ENCODE measurements around the gene SIPA1L3. TPM values are rescaled to one million over a fixed set of nuclear protein-coding genes. Genes with fewer than 3 reads are reported as not detected.

The SIPA1L3 gene
- total and polyA plus RNA-seq, 9 of the 15 experiments (the other 6 are each of a cell fraction or from before 2014, with no cell fraction given), result 0.01 to 6.1 (median 2.5) TPM

DNA sequence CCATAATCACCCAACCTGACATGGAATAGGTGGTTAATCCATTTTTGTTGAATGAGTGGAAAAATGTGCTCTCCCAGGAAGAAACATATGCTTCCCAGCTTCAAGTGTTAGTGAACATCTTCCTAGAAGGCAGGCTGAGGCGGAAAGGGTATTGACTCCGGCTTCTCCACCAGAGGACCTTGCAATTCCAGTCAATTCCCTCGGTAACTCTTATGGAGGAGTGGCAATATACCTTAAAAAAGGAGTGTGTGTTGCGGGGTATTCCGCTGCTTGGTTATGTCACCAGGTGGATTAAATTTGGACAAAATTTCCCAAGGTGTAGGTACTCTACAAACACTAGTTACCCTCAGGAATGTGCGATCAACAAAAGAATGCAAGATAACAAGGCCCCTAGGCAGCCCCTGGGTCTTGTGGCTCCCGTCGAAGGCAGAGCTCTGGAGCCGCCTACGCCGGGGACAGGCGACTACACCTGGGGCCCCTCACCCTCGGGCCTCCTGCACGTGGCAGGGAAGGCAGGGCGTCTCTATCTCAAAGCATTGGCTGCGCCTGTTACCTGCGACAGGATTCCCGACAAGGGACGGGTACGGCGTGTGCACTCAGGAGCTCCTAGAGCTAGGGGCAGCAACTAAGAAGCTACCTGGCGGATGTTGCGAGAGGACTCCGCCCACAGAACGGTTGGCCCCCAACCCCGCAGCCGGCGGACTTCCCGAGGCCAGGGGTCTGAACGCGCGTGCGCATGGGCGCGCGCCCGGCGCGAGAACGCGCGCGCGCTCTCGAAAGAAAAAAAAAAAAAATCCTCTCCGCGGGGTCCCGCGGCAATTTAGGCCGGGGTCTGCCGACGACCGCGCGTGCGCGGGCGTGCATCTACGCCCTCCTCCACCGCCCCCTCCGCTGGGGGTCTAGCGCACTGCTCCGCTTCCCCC lies 801 bp upstream of the SIPA1L3 start, which contains the start of gene WDR87 (continued):
- TF ChIP-seq ZNF165 (CRISPR knock-in tag; IDR thresholded peaks at IDR 0.05; ENCODE audit: borderline replicate concordance) (no peak), CXXC5 (CRISPR knock-in tag; IDR thresholded peaks at IDR 0.05) (peak; percentile 59; the same call in 1 of the 2 replicates), EHMT2 (IDR thresholded peaks at IDR 0.05) (no peak), NFE2L1 (tag; IDR thresholded peaks at IDR 0.05; ENCODE audit: borderline replicate concordance, low read depth) (no peak), MECOM (CRISPR knock-in tag; IDR thresholded peaks at IDR 0.05) (no peak), ZNF57 (CRISPR knock-in tag; IDR thresholded peaks at IDR 0.05) (no peak), SMC3 (conservative IDR thresholded peaks at IDR 0.05; ENCODE audit: insufficient read depth, low read depth, low read length) (no peak), CREM (IDR thresholded peaks at IDR 0.05; ENCODE audit: low read depth) (no peak), MYC (IDR thresholded peaks at IDR 0.05; ENCODE audit: low read depth, low read length) (0 out of 2 replicates have a peak, but pooled peaks have one; percentile 9), MYC (CRISPR knock-in tag; IDR thresholded peaks at IDR 0.05; ENCODE audit: borderline replicate concordance, low read depth) (no peak; the same call in 1 of the 2 replicates), ZNF175 (CRISPR knock-in tag; IDR thresholded peaks at IDR 0.05; ENCODE audit: low read depth) (peak; percentile 49; the same call in 1 of the 2 replicates), CSDE1 (IDR thresholded peaks at IDR 0.05) (no peak), ZNF766 (CRISPR knock-in tag; conservative IDR thresholded peaks at IDR 0.05) (peak; percentile 95)
- TF ChIP-seq, protein P1, sequence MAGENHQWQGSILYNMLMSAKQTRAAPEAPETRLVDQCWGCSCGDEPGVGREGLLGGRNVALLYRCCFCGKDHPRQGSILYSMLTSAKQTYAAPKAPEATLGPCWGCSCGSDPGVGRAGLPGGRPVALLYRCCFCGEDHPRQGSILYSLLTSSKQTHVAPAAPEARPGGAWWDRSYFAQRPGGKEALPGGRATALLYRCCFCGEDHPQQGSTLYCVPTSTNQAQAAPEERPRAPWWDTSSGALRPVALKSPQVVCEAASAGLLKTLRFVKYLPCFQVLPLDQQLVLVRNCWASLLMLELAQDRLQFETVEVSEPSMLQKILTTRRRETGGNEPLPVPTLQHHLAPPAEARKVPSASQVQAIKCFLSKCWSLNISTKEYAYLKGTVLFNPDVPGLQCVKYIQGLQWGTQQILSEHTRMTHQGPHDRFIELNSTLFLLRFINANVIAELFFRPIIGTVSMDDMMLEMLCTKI (IDR thresholded peaks at IDR 0.05; ENCODE audit: partially characterized antibody), result no peak
- TF ChIP-seq, protein P2, sequence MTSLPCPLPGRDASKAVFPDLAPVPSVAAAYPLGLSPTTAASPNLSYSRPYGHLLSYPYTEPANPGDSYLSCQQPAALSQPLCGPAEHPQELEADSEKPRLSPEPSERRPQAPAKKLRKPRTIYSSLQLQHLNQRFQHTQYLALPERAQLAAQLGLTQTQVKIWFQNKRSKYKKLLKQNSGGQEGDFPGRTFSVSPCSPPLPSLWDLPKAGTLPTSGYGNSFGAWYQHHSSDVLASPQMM (CRISPR knock-in tag; IDR thresholded peaks at IDR 0.05), result no peak
- TF ChIP-seq, protein P3, sequence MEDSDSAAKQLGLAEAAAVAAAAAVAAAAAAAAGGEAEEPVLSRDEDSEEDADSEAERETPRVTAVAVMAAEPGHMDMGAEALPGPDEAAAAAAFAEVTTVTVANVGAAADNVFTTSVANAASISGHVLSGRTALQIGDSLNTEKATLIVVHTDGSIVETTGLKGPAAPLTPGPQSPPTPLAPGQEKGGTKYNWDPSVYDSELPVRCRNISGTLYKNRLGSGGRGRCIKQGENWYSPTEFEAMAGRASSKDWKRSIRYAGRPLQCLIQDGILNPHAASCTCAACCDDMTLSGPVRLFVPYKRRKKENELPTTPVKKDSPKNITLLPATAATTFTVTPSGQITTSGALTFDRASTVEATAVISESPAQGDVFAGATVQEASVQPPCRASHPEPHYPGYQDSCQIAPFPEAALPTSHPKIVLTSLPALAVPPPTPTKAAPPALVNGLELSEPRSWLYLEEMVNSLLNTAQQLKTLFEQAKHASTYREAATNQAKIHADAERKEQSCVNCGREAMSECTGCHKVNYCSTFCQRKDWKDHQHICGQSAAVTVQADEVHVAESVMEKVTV (CRISPR knock-in tag; IDR thresholded peaks at IDR 0.05), result no peak
- TF ChIP-seq, protein P4, sequence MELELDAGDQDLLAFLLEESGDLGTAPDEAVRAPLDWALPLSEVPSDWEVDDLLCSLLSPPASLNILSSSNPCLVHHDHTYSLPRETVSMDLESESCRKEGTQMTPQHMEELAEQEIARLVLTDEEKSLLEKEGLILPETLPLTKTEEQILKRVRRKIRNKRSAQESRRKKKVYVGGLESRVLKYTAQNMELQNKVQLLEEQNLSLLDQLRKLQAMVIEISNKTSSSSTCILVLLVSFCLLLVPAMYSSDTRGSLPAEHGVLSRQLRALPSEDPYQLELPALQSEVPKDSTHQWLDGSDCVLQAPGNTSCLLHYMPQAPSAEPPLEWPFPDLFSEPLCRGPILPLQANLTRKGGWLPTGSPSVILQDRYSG (tag; conservative IDR thresholded peaks at IDR 0.05; ENCODE audit: low read depth), result peak; percentile 78
- TF ChIP-seq, protein P5, sequence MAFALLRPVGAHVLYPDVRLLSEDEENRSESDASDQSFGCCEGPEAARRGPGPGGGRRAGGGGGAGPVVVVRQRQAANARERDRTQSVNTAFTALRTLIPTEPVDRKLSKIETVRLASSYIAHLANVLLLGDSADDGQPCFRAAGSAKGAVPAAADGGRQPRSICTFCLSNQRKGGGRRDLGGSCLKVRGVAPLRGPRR (CRISPR knock-in tag; IDR thresholded peaks at IDR 0.05), result peak; percentile 64; the same call in 1 of the 2 replicates
- TF ChIP-seq, protein P6, sequence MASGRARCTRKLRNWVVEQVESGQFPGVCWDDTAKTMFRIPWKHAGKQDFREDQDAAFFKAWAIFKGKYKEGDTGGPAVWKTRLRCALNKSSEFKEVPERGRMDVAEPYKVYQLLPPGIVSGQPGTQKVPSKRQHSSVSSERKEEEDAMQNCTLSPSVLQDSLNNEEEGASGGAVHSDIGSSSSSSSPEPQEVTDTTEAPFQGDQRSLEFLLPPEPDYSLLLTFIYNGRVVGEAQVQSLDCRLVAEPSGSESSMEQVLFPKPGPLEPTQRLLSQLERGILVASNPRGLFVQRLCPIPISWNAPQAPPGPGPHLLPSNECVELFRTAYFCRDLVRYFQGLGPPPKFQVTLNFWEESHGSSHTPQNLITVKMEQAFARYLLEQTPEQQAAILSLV (tag; IDR thresholded peaks at IDR 0.05), result no peak

All from K562 (cell line).